Esophagus squamous epithelium (tissue), 5 donors: ENCODE results near the gene FAM81B. TPM values are rescaled to one million over a fixed set of nuclear protein-coding genes. Genes with fewer than 3 reads are reported as not detected.

Source experiments
- DNase-seq: peaks from one replicate; lab custom pipeline; 2025; lab: John Stamatoyannopoulos, UW
- H3K27ac ChIP-seq, 4 donors: fragments of 200-600 bp; sonication (generic); one replicate each; pipeline ENCODE4 v1.5.1; 2016 to 2019; ENCODE audit warnings: mild to moderate bottlenecking in 1 of 4
- H3K27me3 ChIP-seq, 4 donors: fragments of 200-600 bp; sonication (generic); 1 replicate in 3 of 4; 2 replicates in 1 of 4; pipeline versions ENCODE4 v1.5.1 to v1.6.0; 2017 to 2021; ENCODE audit warnings: antibody characterized with exemption in 1 of 4
- H3K36me3 ChIP-seq, 3 donors: fragments of 200-600 bp; sonication (generic); one replicate each; pipeline ENCODE4 v1.5.1; 2016 to 2019
- H3K4me1 ChIP-seq, 3 donors: fragments of 200-600 bp; sonication (generic); one replicate each; pipeline ENCODE4 v1.5.1; 2017 to 2019
- H3K4me3 ChIP-seq, 4 donors: fragments of 200-600 bp; sonication (generic); 1 replicate in 3 of 4; 2 replicates in 1 of 4; pipeline ENCODE4 v1.5.1; 2016 to 2019; ENCODE audit warnings: mild to moderate bottlenecking in 2 of 4, moderate library complexity in 1 of 4
- H3K9me3 ChIP-seq, 3 donors: fragments of 200-600 bp; sonication (generic); one replicate each; pipeline ENCODE4 v1.5.1; 2016 to 2019
- CTCF ChIP-seq, 6 experiments: fragments of 450-650 bp in 4 of 6; fragments of 200-600 bp in 2 of 6; sonication (generic) in 2 of 6; IDR thresholded peaks; one replicate each; pipeline ENCODE4 v1.5.1; 2016 to 2019; ENCODE audit warnings: antibody characterized with exemption in 6 of 6, mild to moderate bottlenecking in 4 of 6, moderate library complexity in 4 of 6
- POLR2A ChIP-seq, 4 donors: fragments of 450-650 bp; IDR thresholded peaks; one replicate each; pipeline ENCODE4 v1.6.1; 2017; ENCODE audit warnings: antibody characterized with exemption in 4 of 4, mild to moderate bottlenecking in 4 of 4, moderate library complexity in 3 of 4
- WGBS, 2 donors: methylation state at CpG; one replicate each; pipeline ENCODE4 v1.1.5; 2018; 5-methylcytosine and 5-hydroxymethylcytosine counted together
- intact Hi-C: fragments of 100-400 bp; cut with DNase I; formaldehyde crosslinking; loops from one replicate; pipeline ENCODE4 v1.15.0; 2022
- total RNA-seq, 4 donors: library from RNA; depleted of rRNA; stranded (reverse); fragments of >200 nt; gene quantifications; one replicate each; pipeline ENCODE4 v1.1.0, GENCODE V29; 2016
- donor health status: DM: yes; HTN: yes; CAD: no.

The FAM81B gene
- total RNA-seq, 4 donors from 2014 or later, result not detected

- intact Hi-C loops, result no loop called here
These were observed 7.8 kb downstream of the FAM81B start for GRCh38 chr5:95398989-95399388.

GRCh38 chr5:95401626-95402025 is 10.5 kb downstream of the FAM81B start:
- Histone ChIP-seq H3K4me1 (no peaks in the 10 kb centered on the region), H3K27ac (no peak overlapping the region), H3K27me3 (no peaks in the 10 kb centered on the region), H3K9me3 (no peaks in the 10 kb centered on the region), H3K36me3 (no peaks in the 10 kb centered on the region), H3K4me3 (no peak overlapping the region)
- 80% methylated on average over 3 of the region's 3 CpGs for WGBS, 2 donors
- intact Hi-C loops, result no loop called here
- no peak for DNase-seq
- no peak for TF ChIP-seq POLR2A (IDR thresholded peaks at IDR 0.05)

More at GRCh38 chr5:95398989-95399388, 7.8 kb downstream of the FAM81B start:
- WGBS, 2 donors, result 75 to 83% methylated on average over 1 of the region's 1 CpG
- no peaks in the 10 kb centered on the region for H3K36me3 ChIP-seq
- TF ChIP-seq CTCF (IDR thresholded peaks at IDR 0.05) (no peak), POLR2A (IDR thresholded peaks at IDR 0.05) (no peak)
- DNase-seq, result no peak
- no peaks in the 10 kb centered on the region for H3K27me3 ChIP-seq
- H3K4me1 ChIP-seq, result no peaks in the 10 kb centered on the region
- no peak overlapping the region for H3K27ac ChIP-seq
- no peaks in the 10 kb centered on the region for H3K9me3 ChIP-seq
- H3K4me3 ChIP-seq, result no peak overlapping the region

GRCh38 chr5:95403996-95404395 is 12.8 kb downstream of the FAM81B start:
- intact Hi-C loops, result no loop called here
- H3K4me3 ChIP-seq, result no peak overlapping the region
- WGBS, 2 donors, result 35 to 38% methylated on average over 1 of the region's 1 CpG
- no peaks in the 10 kb centered on the region for H3K36me3 ChIP-seq
- H3K4me1 ChIP-seq, result no peaks in the 10 kb centered on the region
- H3K9me3 ChIP-seq, result no peaks in the 10 kb centered on the region
- no peaks in the 10 kb centered on the region for H3K27me3 ChIP-seq
- no peak overlapping the region for H3K27ac ChIP-seq
- TF ChIP-seq CTCF (IDR thresholded peaks at IDR 0.05) (no peak), POLR2A (IDR thresholded peaks at IDR 0.05) (no peak)
- DNase-seq, result no peak

- no peak for TF ChIP-seq POLR2A (IDR thresholded peaks at IDR 0.05)
- no peak for TF ChIP-seq CTCF (IDR thresholded peaks at IDR 0.05)
- 14 to 46% methylated on average over 5 of the region's 5 CpGs for WGBS, 2 donors
- Histone ChIP-seq H3K9me3 (no peaks in the 10 kb centered on the region), H3K36me3 (no peaks in the 10 kb centered on the region), H3K4me1 (no peaks in the 10 kb centered on the region), H3K27me3 (no peaks in the 10 kb centered on the region), H3K4me3 (no peak overlapping the region), H3K27ac (no peak overlapping the region)
- no peak for DNase-seq
- intact Hi-C loops, result no loop called here
These were observed 15.4 kb downstream of the FAM81B start for GRCh38 chr5:95406426-95407090.

GRCh38 chr5:95410279-95410678 is 19.1 kb downstream of the FAM81B start:
- 61 to 72% methylated on average over 2 of the region's 2 CpGs for WGBS, 2 donors
- DNase-seq, result no peak
- no peak for TF ChIP-seq CTCF (IDR thresholded peaks at IDR 0.05)
- no peak for TF ChIP-seq POLR2A (IDR thresholded peaks at IDR 0.05)
- no peaks in the 10 kb centered on the region for H3K36me3 ChIP-seq
- H3K4me1 ChIP-seq, result no peaks in the 10 kb centered on the region
- H3K9me3 ChIP-seq, result no peaks in the 10 kb centered on the region
- H3K27me3 ChIP-seq, result no peaks in the 10 kb centered on the region
- intact Hi-C loops, result no loop called here
- no peak overlapping the region for H3K4me3 ChIP-seq
- no peak overlapping the region for H3K27ac ChIP-seq
